ENCODE measurements around the gene FSTL4. TPM values are rescaled to one million over a fixed set of nuclear protein-coding genes. Genes with fewer than 3 reads are reported as not detected.

Gene FSTL4
- total RNA-seq: 1 to 10 TPM in 1 of 2 donors, under 1 TPM in 1; 0.26 to 1.3 TPM

- peak within 1 kb of the TSS; percentile 13 to 36 for H3K4me3 ChIP-seq
- peak within 1 kb of the TSS in 2 of 4 donors; percentile 40 to 47 for H3K27ac ChIP-seq
- H3K4me1 ChIP-seq: peaks cover 18% of the 10 kb centered on the region
- H3K27me3 ChIP-seq: peaks cover 0 to 3% of the 10 kb centered on the region in 2 donors
- no peaks in the 10 kb centered on the region for H3K36me3 ChIP-seq (replicated peaks in 1 of 2; ENCODE audit: insufficient read depth in 1 of 2, low read depth in 2 of 2)
- intact Hi-C loops (cut with DNase I): no loop called here
- peak; percentile 13 to 53 (median 27) for TF ChIP-seq POLR2A (IDR thresholded peaks at IDR 0.05)
- TF ChIP-seq CTCF (IDR thresholded peaks at IDR 0.05): peak in 1 of 7 experiments; percentile 56
- WGBS, 2 donors: 0 to 3% methylated on average over 1 to 28 of the region's 74 CpGs
- peak; percentile 76 for ATAC-seq
- no peaks in the 10 kb centered on the region for H3K9me3 ChIP-seq
- DNase-seq: peak; percentile 72 to 86 (median 77)
These were observed at the start of gene FSTL4 for GRCh38 chr5:133612249-133612860. TSS of gene FSTL4 (minus strand) at chr5:133612541.

- intact Hi-C loops (cut with DNase I): no loop called here
- ATAC-seq: no peak
- WGBS, 2 donors: 95% methylated on average over 2 of the region's 2 CpGs
- Histone ChIP-seq H3K36me3 (replicated peaks in 1 of 2; ENCODE audit: insufficient read depth in 1 of 2, low read depth in 2 of 2) (no peaks in the 10 kb centered on the region), H3K4me3 (no peak overlapping the region), H3K9me3 (no peaks in the 10 kb centered on the region), H3K27ac (no peak overlapping the region), H3K4me1 (no peaks in the 10 kb centered on the region), H3K27me3 (no peaks in the 10 kb centered on the region)
- DNase-seq: no peak
- TF ChIP-seq POLR2A (IDR thresholded peaks at IDR 0.05): no peak
These were observed 49.0 kb upstream of the FSTL4 start for GRCh38 chr5:133661389-133661788.

- Histone ChIP-seq H3K27me3 (no peaks in the 10 kb centered on the region), H3K36me3 (replicated peaks in 1 of 2; ENCODE audit: insufficient read depth in 1 of 2, low read depth in 2 of 2) (no peaks in the 10 kb centered on the region), H3K27ac (no peak overlapping the region), H3K9me3 (no peaks in the 10 kb centered on the region), H3K4me3 (no peak overlapping the region), H3K4me1 (no peaks in the 10 kb centered on the region)
- ATAC-seq (no peak), DNase-seq (no peak)
- TF ChIP-seq CTCF (IDR thresholded peaks at IDR 0.05) (no peak), POLR2A (IDR thresholded peaks at IDR 0.05) (no peak)
- 36 to 47% methylated on average over 1 of the region's 1 CpG for WGBS, 2 donors
- intact Hi-C loops (cut with DNase I): no loop called here
These were observed 46.0 kb upstream of the FSTL4 start for GRCh38 chr5:133658327-133658726.

GRCh38 chr5:133657036-133657435 is 44.7 kb upstream of the FSTL4 start:
- no peak for ATAC-seq
- intact Hi-C loops (cut with DNase I): no loop called here
- no peaks in the 10 kb centered on the region for H3K9me3 ChIP-seq
- no peak for DNase-seq
- H3K4me1 ChIP-seq: no peaks in the 10 kb centered on the region
- H3K36me3 ChIP-seq (replicated peaks in 1 of 2; ENCODE audit: insufficient read depth in 1 of 2, low read depth in 2 of 2): no peaks in the 10 kb centered on the region
- TF ChIP-seq POLR2A (IDR thresholded peaks at IDR 0.05) (no peak), CTCF (IDR thresholded peaks at IDR 0.05) (no peak)
- no peaks in the 10 kb centered on the region for H3K27me3 ChIP-seq
- no peak overlapping the region for H3K4me3 ChIP-seq
- 72 to 81% methylated on average over 5 of the region's 5 CpGs for WGBS, 2 donors
- H3K27ac ChIP-seq: no peak overlapping the region

- no peaks in the 10 kb centered on the region for H3K4me1 ChIP-seq
- ATAC-seq: no peak
- no peak for TF ChIP-seq CTCF (IDR thresholded peaks at IDR 0.05)
- TF ChIP-seq POLR2A (IDR thresholded peaks at IDR 0.05): no peak
- intact Hi-C loops (cut with DNase I): no loop called here
- no peak overlapping the region for H3K4me3 ChIP-seq
- H3K27me3 ChIP-seq: no peaks in the 10 kb centered on the region
- H3K9me3 ChIP-seq: no peaks in the 10 kb centered on the region
- H3K27ac ChIP-seq: no peak overlapping the region
- DNase-seq: no peak
- WGBS, 2 donors: 90 to 92% methylated on average over 1 of the region's 1 CpG
- no peaks in the 10 kb centered on the region for H3K36me3 ChIP-seq (replicated peaks in 1 of 2; ENCODE audit: insufficient read depth in 1 of 2, low read depth in 2 of 2)
These were observed 43.6 kb upstream of the FSTL4 start for GRCh38 chr5:133655966-133656365.

Data from body of pancreas (tissue), 4 donors.